HG03565 (cell line): ENCODE data around the gene HELQ.
"Not testable (repeated sequence)": the region's sequence is repeated elsewhere in the genome, so short reads cannot be mapped to it uniquely, and the experiment has no call there.

Experiments
- ATAC-seq: cut with Tn5 transposase; IDR thresholded peaks from one replicate; pipeline ENCODE4 v1.9.1; 2021; ENCODE audit warnings: mild to moderate bottlenecking, moderate library complexity; ENCODE audit not compliant: unreplicated experiment

The HELQ gene, protein sequence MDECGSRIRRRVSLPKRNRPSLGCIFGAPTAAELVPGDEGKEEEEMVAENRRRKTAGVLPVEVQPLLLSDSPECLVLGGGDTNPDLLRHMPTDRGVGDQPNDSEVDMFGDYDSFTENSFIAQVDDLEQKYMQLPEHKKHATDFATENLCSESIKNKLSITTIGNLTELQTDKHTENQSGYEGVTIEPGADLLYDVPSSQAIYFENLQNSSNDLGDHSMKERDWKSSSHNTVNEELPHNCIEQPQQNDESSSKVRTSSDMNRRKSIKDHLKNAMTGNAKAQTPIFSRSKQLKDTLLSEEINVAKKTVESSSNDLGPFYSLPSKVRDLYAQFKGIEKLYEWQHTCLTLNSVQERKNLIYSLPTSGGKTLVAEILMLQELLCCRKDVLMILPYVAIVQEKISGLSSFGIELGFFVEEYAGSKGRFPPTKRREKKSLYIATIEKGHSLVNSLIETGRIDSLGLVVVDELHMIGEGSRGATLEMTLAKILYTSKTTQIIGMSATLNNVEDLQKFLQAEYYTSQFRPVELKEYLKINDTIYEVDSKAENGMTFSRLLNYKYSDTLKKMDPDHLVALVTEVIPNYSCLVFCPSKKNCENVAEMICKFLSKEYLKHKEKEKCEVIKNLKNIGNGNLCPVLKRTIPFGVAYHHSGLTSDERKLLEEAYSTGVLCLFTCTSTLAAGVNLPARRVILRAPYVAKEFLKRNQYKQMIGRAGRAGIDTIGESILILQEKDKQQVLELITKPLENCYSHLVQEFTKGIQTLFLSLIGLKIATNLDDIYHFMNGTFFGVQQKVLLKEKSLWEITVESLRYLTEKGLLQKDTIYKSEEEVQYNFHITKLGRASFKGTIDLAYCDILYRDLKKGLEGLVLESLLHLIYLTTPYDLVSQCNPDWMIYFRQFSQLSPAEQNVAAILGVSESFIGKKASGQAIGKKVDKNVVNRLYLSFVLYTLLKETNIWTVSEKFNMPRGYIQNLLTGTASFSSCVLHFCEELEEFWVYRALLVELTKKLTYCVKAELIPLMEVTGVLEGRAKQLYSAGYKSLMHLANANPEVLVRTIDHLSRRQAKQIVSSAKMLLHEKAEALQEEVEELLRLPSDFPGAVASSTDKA

DNA sequence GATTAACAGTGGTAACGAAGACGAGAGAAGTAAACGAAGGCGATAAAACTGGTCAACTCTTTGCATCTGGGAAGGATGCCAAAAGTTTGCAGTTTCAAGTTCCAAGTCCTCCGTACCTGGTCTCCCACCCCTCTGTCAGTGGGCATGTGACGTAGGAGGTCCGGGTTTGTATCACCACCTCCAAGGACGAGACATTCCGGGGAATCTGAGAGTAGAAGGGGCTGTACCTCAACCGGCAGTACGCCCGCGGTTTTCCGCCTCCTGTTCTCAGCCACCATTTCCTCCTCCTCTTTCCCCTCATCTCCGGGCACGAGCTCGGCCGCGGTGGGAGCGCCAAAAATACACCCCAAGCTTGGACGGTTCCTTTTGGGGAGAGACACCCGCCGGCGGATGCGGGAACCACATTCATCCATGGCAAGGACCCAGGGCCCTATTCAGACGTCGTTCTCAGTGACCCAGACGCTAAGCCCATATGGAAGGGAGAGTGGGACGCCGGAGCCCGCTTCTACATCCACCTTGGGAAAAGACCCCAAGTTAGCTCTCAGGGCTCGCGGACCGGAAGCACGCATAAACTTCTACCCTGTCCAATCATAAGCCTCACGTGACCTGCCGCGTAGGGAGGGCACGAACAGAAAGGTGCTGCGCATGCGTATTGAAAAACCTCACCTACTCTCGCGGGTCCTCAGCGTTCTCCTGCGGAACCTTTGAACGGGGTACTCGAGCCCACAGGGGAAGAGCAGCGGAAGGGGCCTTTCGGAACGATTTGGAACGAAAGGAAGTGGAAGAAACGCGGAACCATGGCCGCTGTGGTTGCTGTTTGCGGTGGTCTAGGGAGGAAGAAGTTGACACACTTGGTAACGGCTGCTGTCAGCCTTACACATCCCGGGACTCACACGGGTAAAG, at the start of gene HELQ, which contains the start of gene MRPS18C:
HELQ (minus strand) TSS at position 543 of the 903 bp plus-strand sequence; CDS start at position 413, 130 bp downstream.
MRPS18C (plus strand) TSS at position 778 of the 903 bp plus-strand sequence; CDS start at position 798, 20 bp downstream.
- ATAC-seq, result peak; percentile 94

- ATAC-seq, result no peak
Observed at GRCh38 chr4:83504996-83505395, 49.4 kb upstream of the HELQ start.

- ATAC-seq, result no peak
Observed at GRCh38 chr4:83504503-83504902, 48.9 kb upstream of the HELQ start.

GRCh38 chr4:83503974-83504373, 48.4 kb upstream of the HELQ start:
- ATAC-seq, result no peak

GRCh38 chr4:83501671-83502070, 46.0 kb upstream of the HELQ start:
- not testable (repeated sequence) for ATAC-seq

GRCh38 chr4:83498187-83498586, 42.6 kb upstream of the HELQ start:
- ATAC-seq, result no peak

DNA sequence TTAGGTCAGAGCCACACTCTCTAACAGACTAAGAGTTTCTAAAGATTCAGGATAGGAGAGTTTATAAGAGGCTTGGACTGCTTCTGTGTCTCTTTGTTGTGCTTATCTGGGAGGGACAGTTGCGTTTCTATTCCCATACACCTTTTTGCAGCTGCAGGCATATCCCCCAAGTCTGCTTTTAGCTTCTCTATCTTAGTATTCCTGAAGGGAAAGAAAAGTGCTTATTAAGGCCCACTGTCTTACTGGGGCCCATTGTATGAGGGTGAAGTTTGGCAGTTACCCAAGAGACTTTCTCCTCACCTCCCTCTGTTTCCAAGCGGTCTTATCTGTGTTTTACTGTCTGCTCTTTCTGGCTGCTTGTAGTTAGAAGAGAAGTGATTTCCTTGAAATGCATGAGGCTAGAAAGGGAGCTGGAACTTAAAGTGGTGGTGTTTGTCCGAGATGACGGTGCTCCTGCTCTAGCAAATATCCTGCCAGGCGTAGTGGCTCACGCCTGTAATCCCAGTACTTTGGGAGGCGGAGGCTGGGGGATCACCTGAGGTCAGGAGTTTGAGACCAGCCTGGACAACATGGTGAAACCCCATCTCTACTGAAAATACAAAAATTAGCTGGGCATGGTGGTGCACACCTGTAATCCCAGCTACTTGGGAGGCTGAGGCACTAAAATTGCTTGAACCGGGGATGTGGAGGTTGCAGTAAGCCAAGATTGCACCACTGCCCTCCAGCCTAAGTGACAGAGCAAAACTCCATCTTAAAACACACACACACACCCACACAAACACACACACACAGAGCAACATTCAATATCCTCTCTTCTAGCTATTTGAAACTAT, 40.7 kb upstream of the HELQ start:
- not testable (repeated sequence) for ATAC-seq

DNA sequence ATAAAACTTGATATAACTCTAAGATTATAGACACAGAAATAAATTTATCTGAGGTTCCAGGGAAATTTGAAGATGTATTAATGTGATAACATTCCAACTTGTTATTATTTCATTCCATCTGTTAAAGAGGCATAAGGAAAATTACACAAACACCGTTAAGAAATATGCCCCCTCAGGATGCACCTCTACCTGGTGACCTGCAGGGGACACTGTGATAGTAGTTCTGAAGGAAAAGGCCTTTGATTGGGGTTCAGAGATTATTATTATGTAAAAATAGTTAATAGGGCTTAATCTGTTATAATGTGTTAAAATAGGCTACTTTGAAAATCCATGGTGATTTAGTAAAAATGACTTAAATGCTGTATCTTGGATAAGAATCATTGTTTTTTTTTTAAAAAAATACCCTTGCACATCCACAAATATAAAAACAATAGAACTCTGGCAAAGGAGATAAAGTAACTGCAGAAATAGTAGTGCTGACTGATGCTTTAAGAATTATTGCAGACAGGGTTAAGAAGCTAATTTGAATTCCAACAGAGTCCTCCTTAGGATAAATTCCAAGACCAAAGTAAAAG, 35.3 kb upstream of the HELQ start:
- peak; percentile 74 for ATAC-seq

DNA sequence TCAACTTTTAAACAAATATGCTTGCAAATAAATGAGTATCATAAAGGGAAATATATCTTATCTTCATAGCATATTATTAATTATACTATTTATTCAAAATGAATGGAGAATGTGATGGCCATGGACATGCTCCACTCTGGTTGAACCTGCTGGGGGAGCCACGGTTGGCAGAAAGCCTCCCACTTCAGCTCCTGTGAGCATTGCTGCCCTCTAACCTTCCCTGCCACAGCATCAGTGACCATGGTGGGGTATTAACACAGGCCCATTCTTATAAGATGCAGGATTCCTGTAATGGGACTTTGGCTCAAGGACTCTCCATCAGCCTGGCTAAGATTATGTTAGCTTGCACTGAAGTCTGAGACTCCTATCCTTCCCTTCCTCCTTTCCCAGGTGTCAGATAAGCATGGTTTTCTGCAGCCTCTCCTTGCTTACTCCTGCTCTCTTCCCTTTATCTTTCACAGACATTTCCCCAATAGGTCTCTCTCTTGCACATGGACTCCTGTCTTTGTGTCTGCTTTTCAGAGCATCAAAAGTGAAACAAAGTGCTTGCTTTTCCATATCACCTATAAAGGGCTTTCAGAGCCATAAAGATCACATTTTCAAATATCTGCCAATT, 34.2 kb upstream of the HELQ start:
- ATAC-seq, result no peak

DNA sequence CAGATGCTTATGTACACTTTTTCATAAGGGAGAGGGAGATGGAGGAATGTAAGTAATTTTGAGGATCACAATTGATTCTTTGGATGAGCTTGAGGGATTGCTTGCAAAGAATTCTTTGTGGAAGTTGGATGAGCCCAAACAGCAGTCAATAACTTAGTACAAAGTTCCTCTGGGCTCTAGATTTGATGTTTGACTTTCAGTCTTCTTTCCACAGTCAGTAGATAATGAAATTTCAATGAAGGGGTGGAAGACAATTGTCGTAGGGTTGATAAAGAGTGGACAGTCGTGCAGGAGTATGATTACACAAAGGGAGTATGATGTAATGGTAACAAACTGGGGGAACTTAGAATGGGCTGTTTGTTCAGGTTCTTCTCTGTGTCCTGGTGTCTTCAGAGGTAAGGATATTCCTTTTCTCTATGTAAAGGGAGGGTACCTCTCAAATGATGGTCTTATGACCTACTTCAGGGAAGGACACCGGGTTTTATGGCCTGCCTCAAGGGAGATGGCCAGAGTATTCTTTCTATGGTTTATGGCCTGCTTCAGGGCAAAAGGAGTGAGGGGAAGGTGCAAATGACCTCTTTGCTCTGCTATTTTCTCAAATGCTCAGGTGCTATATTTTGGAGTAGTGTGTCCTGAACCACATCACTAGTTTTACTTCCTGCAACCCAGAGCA, 31.0 kb upstream of the HELQ start:
- ATAC-seq, result no peak

GRCh38 chr4:83484500-83485461, 29.2 kb upstream of the HELQ start, which contains the start of gene ABRAXAS1:
Gene ABRAXAS1 (minus strand): TSS chr4:83485100. CDS start chr4:83485072, 28 bp downstream.
- peak; percentile 95 for ATAC-seq

DNA sequence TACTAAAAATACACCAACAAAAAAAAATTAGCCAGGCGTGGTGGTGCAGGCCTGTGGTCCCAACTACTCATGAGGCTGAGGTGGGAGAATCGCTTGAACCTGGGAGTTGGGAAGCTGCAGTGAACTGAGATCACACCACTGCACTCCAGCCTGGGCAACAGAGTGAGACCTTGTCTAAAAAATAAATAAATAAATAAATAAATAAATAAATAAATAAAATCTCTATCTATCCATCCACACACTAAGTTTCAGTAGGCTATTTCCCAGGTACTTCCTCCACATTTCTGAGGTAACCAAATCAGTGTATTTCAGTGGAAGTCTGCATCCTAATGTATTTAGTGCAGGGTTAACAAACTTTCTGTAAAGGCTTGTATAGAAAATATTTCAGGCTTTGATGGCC, 18.3 kb upstream of the HELQ start:
- no peak for ATAC-seq

- no peak for ATAC-seq
Observed at GRCh38 chr4:83473423-83473822, 17.8 kb upstream of the HELQ start.

GRCh38 chr4:83456184-83456501, 520 bp upstream of the HELQ start:
- ATAC-seq, result no peak

- ATAC-seq, result no peak
Observed at GRCh38 chr4:83454686-83455085, 937 bp downstream of the HELQ start.

GRCh38 chr4:83449009-83449408, 6.6 kb downstream of the HELQ start:
- ATAC-seq, result no peak

GRCh38 chr4:83440899-83441298, 14.7 kb downstream of the HELQ start:
- peak; percentile 61 for ATAC-seq
